CD4-positive, alpha-beta T cell (primary cell): ENCODE data around the gene CARS1. TPM values are rescaled to one million over a fixed set of nuclear protein-coding genes. Genes with fewer than 3 reads are reported as not detected.

ENCODE experiments used
- ATAC-seq: fragments of 200-7000 bp; cut with Tn5 transposase; one replicate; pipeline ENCODE4 v1.10.0; 2022; ENCODE audit warnings: mild to moderate bottlenecking; ENCODE audit not compliant: poor library complexity
- CTCF ChIA-PET: fragments of 350-600 bp; sonication (Branson Sonifier 250); formaldehyde crosslinking; loops from one replicate; lab custom pipeline; 2021; ENCODE audit warnings: antibody characterized with exemption, inconsistent platforms; lab: Charles Lee
- POLR2A ChIA-PET: fragments of 350-600 bp; sonication (Branson Sonifier 250); formaldehyde crosslinking; loops from one replicate; lab custom pipeline; 2021; ENCODE audit warnings: antibody characterized with exemption, inconsistent platforms; lab: Charles Lee
- DNase-seq, 14 experiments: peaks; one replicate each; pipeline ENCODE4 v3.0.0-alpha.2; 2013 to 2020; ENCODE audit warnings: mixed read lengths in 2 of 14
- H3K27ac ChIP-seq, 2 donors: one replicate each; pipeline versions ENCODE4 v1.5.1 to v1.7.0; 2013; ENCODE audit warnings: low read length in 2 of 2, low read depth in 1 of 2, mild to moderate bottlenecking in 1 of 2
- H3K27me3 ChIP-seq, 2 experiments: 1 replicate in 1 of 2; 2 replicates in 1 of 2; pipeline versions ENCODE4 v1.6.1 to v1.7.0; 2013; ENCODE audit warnings: low read length in 2 of 2, control low read depth in 1 of 2, mild to moderate bottlenecking in 1 of 2, moderate library complexity in 1 of 2; ENCODE audit not compliant: insufficient read depth in 2 of 2, control insufficient read depth in 1 of 2
- H3K36me3 ChIP-seq: one replicate; pipeline ENCODE4 v1.6.1; 2013; ENCODE audit warnings: low read length, control low read depth; ENCODE audit not compliant: insufficient read depth
- H3K4me1 ChIP-seq: one replicate; pipeline ENCODE4 v1.6.1; 2013; ENCODE audit warnings: low read length, control low read depth; ENCODE audit not compliant: insufficient read depth
- H3K4me3 ChIP-seq: one replicate; pipeline ENCODE4 v1.5.1; 2013; ENCODE audit warnings: mild to moderate bottlenecking, low read length, moderate library complexity
- H3K9me3 ChIP-seq, 2 experiments: 1 replicate in 1 of 2; 2 replicates in 1 of 2; pipeline versions ENCODE4 v1.6.1 to v1.7.0; 2013; ENCODE audit warnings: low read length in 2 of 2, mild to moderate bottlenecking in 2 of 2, control low read depth in 1 of 2, moderate library complexity in 1 of 2; ENCODE audit not compliant: control insufficient read depth in 1 of 2, insufficient read depth in 1 of 2
- H3K27ac Mint-ChIP-seq: one replicate; pipeline ENCODE4 v1.8.0; 2020; ENCODE audit warnings: mixed read lengths
- H3K27me3 Mint-ChIP-seq: one replicate; pipeline ENCODE4 v1.8.0; 2021; ENCODE audit warnings: mixed read lengths
- H3K36me3 Mint-ChIP-seq: one replicate; pipeline ENCODE4 v1.8.0; 2021; ENCODE audit warnings: low read depth, mixed read lengths
- H3K4me1 Mint-ChIP-seq: one replicate; pipeline ENCODE4 v1.8.0; 2021; ENCODE audit warnings: low read depth, mixed read lengths
- H3K4me3 Mint-ChIP-seq: one replicate; pipeline ENCODE4 v1.8.0; 2020; ENCODE audit warnings: mild to moderate bottlenecking, mixed read lengths
- H3K9me3 Mint-ChIP-seq: one replicate; pipeline ENCODE4 v1.8.0; 2020; ENCODE audit warnings: mixed read lengths
- intact Hi-C, 2 experiments: fragments of 100-400 bp; cut with DNase I in 1 of 2; cut with micrococcal nuclease in 1 of 2; formaldehyde crosslinking; loops; one replicate each; pipeline versions ENCODE4 v1.15.1 to v1.9.0; 2023 to 2025; cut with DNase I, micrococcal nuclease
- total RNA-seq, 174 experiments: library from RNA in 2 of 174; stranded (reverse) in 2 of 174; gene quantifications; one replicate each; pipeline ENCODE4 v1.2.3 and lab custom pipeline; 2021 to 2026
- TF ChIP-seq, protein P1 (sequence below): fragments of 200-600 bp; IDR thresholded peaks from one replicate; pipeline ENCODE4 v1.8.0; 2022; ENCODE audit warnings: antibody characterized with exemption, mild to moderate bottlenecking

The CARS1 gene
- total RNA-seq, 2 experiments from 2014 or later = 24.1 to 25.2 TPM

DNA sequence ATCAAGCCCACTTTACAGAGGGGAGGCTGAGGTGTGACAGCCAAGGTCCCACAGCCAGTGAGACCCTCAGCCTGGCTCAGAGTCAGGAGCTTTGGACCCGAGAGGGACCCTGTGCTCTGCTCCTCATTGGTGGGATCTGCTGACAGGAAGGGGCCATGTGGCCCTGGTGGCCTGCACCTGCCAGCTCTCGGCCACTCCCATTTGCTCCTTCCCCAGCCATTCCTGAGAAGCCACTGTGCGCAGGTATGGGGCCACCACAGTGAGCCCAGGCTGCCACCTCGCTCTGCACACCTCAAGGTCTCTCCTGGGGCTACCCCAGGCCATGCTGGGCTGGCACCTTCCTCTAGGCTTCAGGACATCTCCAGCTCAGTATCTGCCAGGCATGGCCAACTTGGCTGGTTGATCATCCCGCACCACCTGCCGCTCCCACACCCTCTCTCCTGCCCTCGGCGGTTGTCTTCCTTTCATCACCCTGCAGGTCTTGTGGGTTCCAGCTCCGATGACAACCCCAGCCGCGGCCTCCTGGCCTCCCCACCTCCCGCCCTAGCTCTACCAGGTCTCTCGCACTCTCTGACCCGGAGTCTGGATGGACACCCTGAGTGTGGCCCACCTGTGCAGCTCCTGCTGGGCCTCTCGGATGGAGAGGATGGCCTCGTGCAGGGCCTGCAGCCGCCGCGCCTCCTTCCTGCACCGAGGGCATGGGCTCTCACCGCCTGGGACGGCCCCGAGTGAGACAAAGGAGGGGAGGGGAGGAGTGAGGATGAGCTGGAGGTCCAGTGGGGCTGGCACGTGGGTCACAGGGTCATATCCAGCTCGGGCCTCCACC is 32.2 kb upstream of the CARS1 start:
- Histone ChIP-seq H3K4me1 (peaks cover 6% of the 10 kb centered on the region), H3K36me3 (no peaks in the 10 kb centered on the region), H3K9me3 (peaks cover 0 to 8% of the 10 kb centered on the region in 2 experiments), H3K4me3 (no peak overlapping the region), H3K27ac (no peak overlapping the region), H3K27me3 (peaks cover 0 to 3% of the 10 kb centered on the region in 2 experiments)
- Mint-ChIP-seq H3K4me3 (no peak overlapping the region), H3K4me1 (no peaks in the 10 kb centered on the region), H3K27ac (no peak overlapping the region), H3K36me3 (no peaks in the 10 kb centered on the region), H3K27me3 (no peaks in the 10 kb centered on the region), H3K9me3 (no peaks in the 10 kb centered on the region)
- ChIA-PET CTCF (interaction anchor here (1.3 to 3.8 kb wide), 3 partner anchors 75 to 557 kb away, joined by 3 to 60 read pairs (median 3); no protein-coding TSS in a partner anchor), POLR2A (interaction anchor here (1.1 to 2.4 kb wide), 2 partner anchors 75 to 559 kb away, joined by 3 to 7 read pairs; no protein-coding TSS in a partner anchor)
- no peak for ATAC-seq
- peak in 2 of 14 experiments; percentile 16 to 26 for DNase-seq
- intact Hi-C loops = loop anchor here in 1 of 2 experiments (2.0 kb wide), 1 partner anchor 159 kb away; no protein-coding TSS in a partner anchor
- TF ChIP-seq, protein P1, sequence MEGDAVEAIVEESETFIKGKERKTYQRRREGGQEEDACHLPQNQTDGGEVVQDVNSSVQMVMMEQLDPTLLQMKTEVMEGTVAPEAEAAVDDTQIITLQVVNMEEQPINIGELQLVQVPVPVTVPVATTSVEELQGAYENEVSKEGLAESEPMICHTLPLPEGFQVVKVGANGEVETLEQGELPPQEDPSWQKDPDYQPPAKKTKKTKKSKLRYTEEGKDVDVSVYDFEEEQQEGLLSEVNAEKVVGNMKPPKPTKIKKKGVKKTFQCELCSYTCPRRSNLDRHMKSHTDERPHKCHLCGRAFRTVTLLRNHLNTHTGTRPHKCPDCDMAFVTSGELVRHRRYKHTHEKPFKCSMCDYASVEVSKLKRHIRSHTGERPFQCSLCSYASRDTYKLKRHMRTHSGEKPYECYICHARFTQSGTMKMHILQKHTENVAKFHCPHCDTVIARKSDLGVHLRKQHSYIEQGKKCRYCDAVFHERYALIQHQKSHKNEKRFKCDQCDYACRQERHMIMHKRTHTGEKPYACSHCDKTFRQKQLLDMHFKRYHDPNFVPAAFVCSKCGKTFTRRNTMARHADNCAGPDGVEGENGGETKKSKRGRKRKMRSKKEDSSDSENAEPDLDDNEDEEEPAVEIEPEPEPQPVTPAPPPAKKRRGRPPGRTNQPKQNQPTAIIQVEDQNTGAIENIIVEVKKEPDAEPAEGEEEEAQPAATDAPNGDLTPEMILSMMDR = no peak

DNA sequence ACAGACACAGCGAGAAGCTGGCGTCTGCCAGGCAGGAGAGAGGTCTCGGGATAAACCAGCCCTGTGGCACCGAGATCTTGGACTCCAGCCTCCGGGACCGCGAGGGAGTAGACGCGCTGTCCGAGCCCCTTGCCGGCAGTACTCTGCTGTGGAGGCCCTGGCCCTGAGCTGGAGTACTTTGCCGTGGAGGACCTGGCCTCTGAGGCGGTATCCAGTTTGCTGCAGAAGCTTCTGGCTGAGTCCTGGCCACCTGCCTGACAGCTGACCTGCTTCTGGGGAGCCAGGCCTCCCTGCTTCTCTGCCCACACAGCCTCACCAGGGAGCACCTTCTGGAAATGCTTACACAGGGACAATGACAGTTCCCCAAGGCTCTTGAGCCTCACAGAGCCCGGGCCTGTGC is 31.6 kb upstream of the CARS1 start:
- Histone ChIP-seq H3K27ac (no peak overlapping the region), H3K9me3 (peaks cover 0 to 8% of the 10 kb centered on the region in 2 experiments), H3K27me3 (peaks cover 0 to 3% of the 10 kb centered on the region in 2 experiments), H3K36me3 (no peaks in the 10 kb centered on the region), H3K4me1 (peaks cover 6% of the 10 kb centered on the region), H3K4me3 (no peak overlapping the region)
- ATAC-seq (no peak), DNase-seq (no peak)
- intact Hi-C loops = no loop called here
- Mint-ChIP-seq H3K27ac (no peak overlapping the region), H3K4me3 (no peak overlapping the region), H3K9me3 (no peaks in the 10 kb centered on the region), H3K36me3 (no peaks in the 10 kb centered on the region), H3K4me1 (no peaks in the 10 kb centered on the region), H3K27me3 (no peaks in the 10 kb centered on the region)
- POLR2A ChIA-PET = interaction anchor here (2.4 kb wide), 1 partner anchor 74 kb away, joined by 7 read pairs; no protein-coding TSS in a partner anchor
- TF ChIP-seq, protein P1 = no peak
- CTCF ChIA-PET = interaction anchor here (1.3 to 3.8 kb wide), 3 partner anchors 74 to 557 kb away, joined by 3 to 60 read pairs (median 3); no protein-coding TSS in a partner anchor

DNA sequence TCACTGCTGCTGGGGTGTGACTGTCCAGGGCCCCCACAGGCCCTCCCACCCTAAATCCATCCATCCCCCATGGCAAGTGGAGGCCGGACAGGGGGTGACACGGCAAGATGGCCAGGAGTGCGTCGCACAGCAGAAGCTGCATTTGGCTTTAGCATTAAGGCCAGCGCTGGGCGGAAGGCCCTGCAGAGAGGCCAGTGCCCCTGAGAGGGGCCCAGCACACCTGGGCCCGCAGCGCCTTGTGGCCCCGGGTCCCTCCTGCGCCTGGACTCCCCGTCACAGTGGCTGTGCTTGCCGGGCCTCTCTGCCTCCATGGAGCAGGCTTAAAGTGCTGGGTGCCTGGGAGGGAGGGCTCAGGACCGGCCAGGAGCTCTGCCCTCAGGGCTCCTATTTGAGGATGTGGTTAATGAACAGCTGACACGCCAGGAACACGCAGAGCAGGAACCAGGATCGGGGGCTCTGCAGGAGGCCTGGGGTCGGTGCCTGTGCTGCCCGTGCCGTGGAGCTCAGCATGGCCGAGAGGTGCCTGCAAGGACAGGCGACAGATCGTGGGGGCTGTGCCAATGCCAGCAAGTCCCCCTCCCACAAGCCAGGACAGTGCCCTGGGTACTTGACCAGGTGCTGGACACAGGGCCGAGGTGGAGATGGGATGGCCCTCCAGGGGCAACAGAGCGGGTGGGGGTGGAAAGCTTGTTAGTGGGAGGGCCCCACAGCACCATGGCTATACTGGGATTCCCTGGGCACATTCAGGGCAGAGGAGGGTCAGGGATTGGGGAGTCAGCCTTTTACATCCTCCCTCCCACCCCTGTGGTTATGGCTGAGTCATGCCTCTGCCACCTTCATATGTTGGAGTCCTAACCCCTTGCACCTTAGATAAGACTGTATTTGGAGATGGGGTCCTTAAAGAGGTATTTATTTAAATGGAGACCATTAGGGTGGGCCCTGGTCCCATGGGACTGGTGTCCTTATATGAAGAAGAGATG is 30.9 kb upstream of the CARS1 start:
- Histone ChIP-seq H3K27me3 (no peaks in the 10 kb centered on the region), H3K4me1 (peaks cover 6% of the 10 kb centered on the region), H3K4me3 (no peak overlapping the region), H3K9me3 (peaks cover 0 to 8% of the 10 kb centered on the region in 2 experiments), H3K36me3 (no peaks in the 10 kb centered on the region), H3K27ac (no peak overlapping the region)
- no peaks in the 10 kb centered on the region for H3K36me3 Mint-ChIP-seq
- H3K4me1 Mint-ChIP-seq = no peaks in the 10 kb centered on the region
- H3K4me3 Mint-ChIP-seq = no peak overlapping the region
- H3K27me3 Mint-ChIP-seq = no peaks in the 10 kb centered on the region
- no peaks in the 10 kb centered on the region for H3K9me3 Mint-ChIP-seq
- no peak for ATAC-seq
- TF ChIP-seq, protein P1 = no peak
- no peak for DNase-seq
- intact Hi-C loops = no loop called here
- ChIA-PET POLR2A (no interaction called here), CTCF (no interaction called here)
- no peak overlapping the region for H3K27ac Mint-ChIP-seq
